Prostate gland (tissue), 2 donors: ENCODE data around the gene ACE. TPM values are rescaled to one million over a fixed set of nuclear protein-coding genes. Genes with fewer than 3 reads are reported as not detected.

Experiments
- DNase-seq: peaks from one replicate; pipeline ENCODE4 v3.0.0-alpha.2; 2019; ENCODE audit warnings: low spot score
- H3K27ac ChIP-seq, 2 donors: fragments of 200-600 bp; sonication (generic); 2 replicates each; pipeline ENCODE4 v1.5.1; 2017 to 2019
- H3K27me3 ChIP-seq: fragments of 200-600 bp; sonication (generic); replicated peaks from 2 replicates; pipeline ENCODE4 v1.5.1; 2019; ENCODE audit not compliant: insufficient read depth
- H3K36me3 ChIP-seq, 2 donors: fragments of 200-600 bp; sonication (generic); 1 replicate in 1 of 2; 2 replicates in 1 of 2; pipeline versions ENCODE4 v1.5.1 to v1.8.1; 2017 to 2019
- H3K4me1 ChIP-seq: fragments of 200-600 bp; sonication (generic); replicated peaks from 2 replicates; pipeline ENCODE4 v1.5.1; 2019
- H3K4me3 ChIP-seq, 2 donors: fragments of 200-600 bp; sonication (generic); 2 replicates each; pipeline ENCODE4 v1.5.1; 2017 to 2019
- H3K9me3 ChIP-seq: fragments of 200-600 bp; sonication (generic); 2 replicates; pipeline ENCODE4 v1.5.1; 2017
- CTCF ChIP-seq, 4 experiments: fragments of 200-600 bp in 2 of 4; fragments of 450-650 bp in 2 of 4; sonication (generic) in 2 of 4; IDR thresholded peaks; 1 replicate in 3 of 4; 2 replicates in 1 of 4; pipeline ENCODE4 v1.5.1; 2016 to 2019; ENCODE audit warnings: antibody characterized with exemption in 4 of 4, mild to moderate bottlenecking in 2 of 4, moderate library complexity in 2 of 4
- POLR2A ChIP-seq: fragments of 450-650 bp; IDR thresholded peaks from one replicate; pipeline ENCODE4 v1.6.1; 2016; ENCODE audit warnings: antibody characterized with exemption, mild to moderate bottlenecking
- POLR2AphosphoS5 ChIP-seq: sonication (generic); formaldehyde crosslinking; IDR thresholded peaks from one replicate; pipeline ENCODE4 v1.6.1; 2017; ENCODE audit warnings: antibody characterized with exemption
- WGBS: methylation state at CpG from one replicate; pipeline ENCODE4 v1.1.5; 2018; 5-methylcytosine and 5-hydroxymethylcytosine counted together
- intact Hi-C: fragments of 100-400 bp; cut with DNase I; formaldehyde crosslinking; loops from one replicate; pipeline ENCODE4 v1.14.2; 2022
- total RNA-seq, 2 donors: library from RNA; depleted of rRNA; stranded (reverse); fragments of >200 nt; gene quantifications; one replicate each; pipeline ENCODE4 v1.1.0, GENCODE V29; 2016

Gene ACE
- total RNA-seq, 2 donors from 2014 or later, result 42.8 to 54.6 TPM

GRCh38 chr17:63493411-63493810 is 16.6 kb downstream of the ACE start:
- Histone ChIP-seq H3K36me3 (no peaks in the 10 kb centered on the region), H3K9me3 (no peaks in the 10 kb centered on the region), H3K27me3 (no peaks in the 10 kb centered on the region), H3K27ac (no peak overlapping the region), H3K4me1 (no peaks in the 10 kb centered on the region), H3K4me3 (no peak overlapping the region)
- intact Hi-C loops, result no loop called here
- 95% methylated on average over 9 of the region's 9 CpGs for WGBS
- no peak for DNase-seq
- TF ChIP-seq POLR2A (no peak), CTCF (IDR thresholded peaks at IDR 0.05) (no peak), POLR2AphosphoS5 (no peak)

- intact Hi-C loops, result no loop called here
- Histone ChIP-seq H3K9me3 (no peaks in the 10 kb centered on the region), H3K4me3 (no peak overlapping the region), H3K27ac (no peak overlapping the region), H3K36me3 (no peaks in the 10 kb centered on the region), H3K27me3 (no peaks in the 10 kb centered on the region), H3K4me1 (no peaks in the 10 kb centered on the region)
- 94% methylated on average over 12 of the region's 12 CpGs for WGBS
- DNase-seq, result no peak
- no peak for TF ChIP-seq CTCF (IDR thresholded peaks at IDR 0.05)
- no peak for TF ChIP-seq POLR2AphosphoS5
- TF ChIP-seq POLR2A, result no peak
These were observed 17.6 kb downstream of the ACE start for GRCh38 chr17:63494300-63494928.

- WGBS, result 69% methylated on average over 6 of the region's 6 CpGs
These were observed 18.6 kb downstream of the ACE start for GRCh38 chr17:63495491-63495890.

GRCh38 chr17:63496177-63496576 is 19.3 kb downstream of the ACE start:
- 87% methylated on average over 12 of the region's 12 CpGs for WGBS
- no peaks in the 10 kb centered on the region for H3K9me3 ChIP-seq
- intact Hi-C loops, result no loop called here

More at GRCh38 chr17:63495491-63495890, 18.6 kb downstream of the ACE start:
- TF ChIP-seq POLR2A, result no peak
- no peak for TF ChIP-seq POLR2AphosphoS5
- TF ChIP-seq CTCF (IDR thresholded peaks at IDR 0.05), result no peak
- Histone ChIP-seq H3K9me3 (no peaks in the 10 kb centered on the region), H3K27me3 (no peaks in the 10 kb centered on the region), H3K36me3 (no peaks in the 10 kb centered on the region), H3K4me1 (no peaks in the 10 kb centered on the region), H3K27ac (no peak overlapping the region), H3K4me3 (no peak overlapping the region)
- no peak for DNase-seq
- intact Hi-C loops, result no loop called here

More at GRCh38 chr17:63496177-63496576, 19.3 kb downstream of the ACE start:
- Histone ChIP-seq H3K27ac (no peak overlapping the region), H3K36me3 (no peaks in the 10 kb centered on the region), H3K4me1 (no peaks in the 10 kb centered on the region), H3K4me3 (no peak overlapping the region), H3K27me3 (no peaks in the 10 kb centered on the region)
- DNase-seq, result no peak
- TF ChIP-seq CTCF (IDR thresholded peaks at IDR 0.05) (no peak), POLR2A (no peak), POLR2AphosphoS5 (no peak)
